Memory B cell (primary cell): ENCODE data around the gene ATXN2.
A peak's percentile ranks its signal among the peaks of the same experiment; 100 is the strongest.

Experiments
- ATAC-seq: fragments of 150-1000 bp; cut with Tn5 transposase; 2 replicates; pipeline ENCODE4 v1.10.0; 2021; ENCODE audit warnings: low read depth, mild to moderate bottlenecking, moderate library complexity
- DNase-seq, 2 donors: peaks; one replicate each; pipeline ENCODE4 v3.0.0; 2022; ENCODE audit warnings: low spot score in 2 of 2
- H3K27ac Mint-ChIP-seq: one replicate; pipeline ENCODE4 v1.8.0; 2022; ENCODE audit warnings: mild to moderate bottlenecking, moderate library complexity, mixed read lengths
- H3K27me3 Mint-ChIP-seq: one replicate; pipeline ENCODE4 v1.8.0; 2022; ENCODE audit warnings: mixed read lengths
- H3K36me3 Mint-ChIP-seq: one replicate; pipeline ENCODE4 v1.8.0; 2022; ENCODE audit warnings: mild to moderate bottlenecking, mixed read lengths
- H3K4me1 Mint-ChIP-seq: one replicate; pipeline ENCODE4 v1.8.0; 2022; ENCODE audit warnings: mixed read lengths
- H3K4me3 Mint-ChIP-seq: one replicate; pipeline ENCODE4 v1.8.0; 2022; ENCODE audit warnings: mild to moderate bottlenecking, moderate library complexity, mixed read lengths
- H3K9me3 Mint-ChIP-seq: one replicate; pipeline ENCODE4 v1.8.0; 2022; ENCODE audit warnings: mixed read lengths

ATXN2 gene

GRCh38 chr12:111443586-111443985 lies 155.5 kb downstream of the ATXN2 start:
- Mint-ChIP-seq H3K36me3 (peaks cover 9% of the 10 kb centered on the region), H3K27me3 (no peaks in the 10 kb centered on the region), H3K27ac (peak overlapping the region; percentile 90), H3K4me3 (peak overlapping the region; percentile 24), H3K9me3 (no peaks in the 10 kb centered on the region), H3K4me1 (peaks cover 65% of the 10 kb centered on the region)
- ATAC-seq (no peak), DNase-seq (no peak)

- DNase-seq, result no peak
- no peak overlapping the region for H3K4me3 Mint-ChIP-seq
- peak overlapping the region; percentile 90 for H3K27ac Mint-ChIP-seq
- no peak for ATAC-seq
- H3K9me3 Mint-ChIP-seq, result no peaks in the 10 kb centered on the region
- peaks cover 67% of the 10 kb centered on the region for H3K4me1 Mint-ChIP-seq
- peaks cover 10% of the 10 kb centered on the region for H3K36me3 Mint-ChIP-seq
- no peaks in the 10 kb centered on the region for H3K27me3 Mint-ChIP-seq
Measured at GRCh38 chr12:111443086-111443485, 156.0 kb downstream of the ATXN2 start.

GRCh38 chr12:111442301-111443045 lies 156.6 kb downstream of the ATXN2 start:
- peaks cover 70% of the 10 kb centered on the region for H3K4me1 Mint-ChIP-seq
- DNase-seq, result no peak
- ATAC-seq, result no peak
- peaks cover 5% of the 10 kb centered on the region for H3K36me3 Mint-ChIP-seq
- H3K4me3 Mint-ChIP-seq, result no peak overlapping the region
- peak overlapping the region; percentile 90 for H3K27ac Mint-ChIP-seq
- H3K27me3 Mint-ChIP-seq, result no peaks in the 10 kb centered on the region
- no peaks in the 10 kb centered on the region for H3K9me3 Mint-ChIP-seq

GRCh38 chr12:111441107-111441928 lies 157.8 kb downstream of the ATXN2 start:
- ATAC-seq (no peak), DNase-seq (no peak)
- peaks cover 5% of the 10 kb centered on the region for H3K36me3 Mint-ChIP-seq
- peak overlapping the region; percentile 63 for H3K27ac Mint-ChIP-seq
- H3K9me3 Mint-ChIP-seq, result no peaks in the 10 kb centered on the region
- peaks cover 74% of the 10 kb centered on the region for H3K4me1 Mint-ChIP-seq
- no peak overlapping the region for H3K4me3 Mint-ChIP-seq
- no peaks in the 10 kb centered on the region for H3K27me3 Mint-ChIP-seq

GRCh38 chr12:111440631-111441030 lies 158.5 kb downstream of the ATXN2 start:
- H3K27ac Mint-ChIP-seq, result peak overlapping the region; percentile 63
- H3K4me1 Mint-ChIP-seq, result peaks cover 75% of the 10 kb centered on the region
- peaks cover 5% of the 10 kb centered on the region for H3K36me3 Mint-ChIP-seq
- H3K27me3 Mint-ChIP-seq, result no peaks in the 10 kb centered on the region
- no peak overlapping the region for H3K4me3 Mint-ChIP-seq
- no peak for ATAC-seq
- H3K9me3 Mint-ChIP-seq, result no peaks in the 10 kb centered on the region
- DNase-seq, result no peak

- Mint-ChIP-seq H3K27ac (peak overlapping the region; percentile 63), H3K9me3 (no peaks in the 10 kb centered on the region), H3K4me1 (peaks cover 78% of the 10 kb centered on the region), H3K36me3 (peaks cover 5% of the 10 kb centered on the region), H3K27me3 (no peaks in the 10 kb centered on the region), H3K4me3 (no peak overlapping the region)
- no peak for ATAC-seq
- no peak for DNase-seq
Measured at GRCh38 chr12:111440152-111440551, 159.0 kb downstream of the ATXN2 start.

- Mint-ChIP-seq H3K9me3 (no peaks in the 10 kb centered on the region), H3K4me3 (no peak overlapping the region), H3K36me3 (peaks cover 5% of the 10 kb centered on the region), H3K27me3 (no peaks in the 10 kb centered on the region), H3K4me1 (peaks cover 78% of the 10 kb centered on the region), H3K27ac (peak overlapping the region; percentile 63)
- no peak for DNase-seq
- ATAC-seq, result no peak
Measured at GRCh38 chr12:111439657-111440151, 159.4 kb downstream of the ATXN2 start.

- Mint-ChIP-seq H3K4me1 (peaks cover 76% of the 10 kb centered on the region), H3K9me3 (no peaks in the 10 kb centered on the region), H3K27me3 (no peaks in the 10 kb centered on the region), H3K36me3 (peaks cover 5% of the 10 kb centered on the region), H3K4me3 (peak overlapping the region; percentile 56), H3K27ac (peak overlapping the region; percentile 99)
- DNase-seq, result peak in 1 of 2 donors; percentile 45
- peak; percentile 3 for ATAC-seq
Measured at GRCh38 chr12:111438481-111438880, 160.6 kb downstream of the ATXN2 start.

- DNase-seq (no peak), ATAC-seq (peak; percentile 8)
- peaks cover 75% of the 10 kb centered on the region for H3K4me1 Mint-ChIP-seq
- H3K9me3 Mint-ChIP-seq, result no peaks in the 10 kb centered on the region
- no peaks in the 10 kb centered on the region for H3K27me3 Mint-ChIP-seq
- peak overlapping the region; percentile 99 for H3K27ac Mint-ChIP-seq
- peaks cover 5% of the 10 kb centered on the region for H3K36me3 Mint-ChIP-seq
- peak overlapping the region; percentile 32 for H3K4me3 Mint-ChIP-seq
Measured at GRCh38 chr12:111437816-111438454, 161.2 kb downstream of the ATXN2 start.

GRCh38 chr12:111436811-111437210 lies 162.3 kb downstream of the ATXN2 start:
- H3K4me1 Mint-ChIP-seq, result peaks cover 74% of the 10 kb centered on the region
- H3K36me3 Mint-ChIP-seq, result peaks cover 5% of the 10 kb centered on the region
- no peaks in the 10 kb centered on the region for H3K27me3 Mint-ChIP-seq
- H3K27ac Mint-ChIP-seq, result peak overlapping the region; percentile 99
- DNase-seq (no peak), ATAC-seq (no peak)
- H3K4me3 Mint-ChIP-seq, result peak overlapping the region; percentile 9
- no peaks in the 10 kb centered on the region for H3K9me3 Mint-ChIP-seq

GRCh38 chr12:111436266-111436665 lies 162.8 kb downstream of the ATXN2 start:
- H3K36me3 Mint-ChIP-seq, result peaks cover 5% of the 10 kb centered on the region
- DNase-seq, result no peak
- H3K9me3 Mint-ChIP-seq, result no peaks in the 10 kb centered on the region
- H3K4me3 Mint-ChIP-seq, result peak overlapping the region; percentile 80
- peaks cover 76% of the 10 kb centered on the region for H3K4me1 Mint-ChIP-seq
- H3K27ac Mint-ChIP-seq, result peak overlapping the region; percentile 99
- no peaks in the 10 kb centered on the region for H3K27me3 Mint-ChIP-seq
- ATAC-seq, result no peak

- DNase-seq, result no peak
- ATAC-seq, result no peak
- Mint-ChIP-seq H3K9me3 (no peaks in the 10 kb centered on the region), H3K27ac (peak overlapping the region; percentile 99), H3K4me3 (peak overlapping the region; percentile 80), H3K4me1 (peaks cover 75% of the 10 kb centered on the region), H3K36me3 (peaks cover 5% of the 10 kb centered on the region), H3K27me3 (no peaks in the 10 kb centered on the region)
Measured at GRCh38 chr12:111435661-111436201, 163.4 kb downstream of the ATXN2 start.

GRCh38 chr12:111434680-111435338 lies 164.3 kb downstream of the ATXN2 start:
- Mint-ChIP-seq H3K27ac (peak overlapping the region; percentile 99), H3K4me1 (peaks cover 71% of the 10 kb centered on the region), H3K27me3 (no peaks in the 10 kb centered on the region), H3K4me3 (peak overlapping the region; percentile 80), H3K9me3 (no peaks in the 10 kb centered on the region), H3K36me3 (peaks cover 5% of the 10 kb centered on the region)
- DNase-seq, result peak; percentile 80 to 87
- peak; percentile 79 for ATAC-seq
